Measurements from ENCODE around the gene FHIP1B.

FHIP1B gene

GRCh38 chr11:6202041-6202440, 32.4 kb downstream of the FHIP1B start:
- Histone ChIP-seq H3K9me3 (ENCODE audit: control insufficient read depth, insufficient read depth, low read length) (no peaks in the 10 kb centered on the region), H3K4me1 (ENCODE audit: control insufficient read depth, low read length) (no peaks in the 10 kb centered on the region), H3K36me3 (ENCODE audit: control insufficient read depth, low read length) (0 out of 2 replicates have a peak, but pooled peaks cover 3% of the 10 kb centered on the region), H3K9me2 (replicated peaks; ENCODE audit: control insufficient read depth, low read length) (no peaks in the 10 kb centered on the region), H3K4me3 (ENCODE audit: low read length) (no peak overlapping the region), H3K27ac (ENCODE audit: low read depth, low read length) (no peak overlapping the region), H3K4me2 (ENCODE audit: low read length) (no peak overlapping the region), H3K79me2 (ENCODE audit: control insufficient read depth, low read length) (no peaks in the 10 kb centered on the region), H3F3A (ENCODE audit: control insufficient read depth, insufficient read depth) (no peaks in the 10 kb centered on the region), H3K27me3 (ENCODE audit: control insufficient read depth, low read length) (no peaks in the 10 kb centered on the region), H4K20me1 (ENCODE audit: control insufficient read depth, insufficient read depth, low read depth, low read length) (no peaks in the 10 kb centered on the region)
- no peak for TF ChIP-seq CTCF (IDR thresholded peaks at IDR 0.05; ENCODE audit: low read depth, low read length, poor library complexity, severe bottlenecking)
- no peak for TF ChIP-seq EZH2phosphoT487 (IDR thresholded peaks at IDR 0.05; ENCODE audit: borderline replicate concordance, low read length)

GRCh38 chr11:6201481-6201880, 33.0 kb downstream of the FHIP1B start:
- Histone ChIP-seq H3K4me3 (ENCODE audit: low read length) (no peak overlapping the region), H3K36me3 (ENCODE audit: control insufficient read depth, low read length) (0 out of 2 replicates have a peak, but pooled peaks cover 3% of the 10 kb centered on the region), H3K27ac (ENCODE audit: low read depth, low read length) (no peak overlapping the region), H3K79me2 (ENCODE audit: control insufficient read depth, low read length) (no peaks in the 10 kb centered on the region), H3K9me3 (ENCODE audit: control insufficient read depth, insufficient read depth, low read length) (no peaks in the 10 kb centered on the region), H3K27me3 (ENCODE audit: control insufficient read depth, low read length) (no peaks in the 10 kb centered on the region), H3F3A (ENCODE audit: control insufficient read depth, insufficient read depth) (no peaks in the 10 kb centered on the region), H3K4me1 (ENCODE audit: control insufficient read depth, low read length) (no peaks in the 10 kb centered on the region), H3K9me2 (replicated peaks; ENCODE audit: control insufficient read depth, low read length) (no peaks in the 10 kb centered on the region), H4K20me1 (ENCODE audit: control insufficient read depth, insufficient read depth, low read depth, low read length) (no peaks in the 10 kb centered on the region), H3K4me2 (ENCODE audit: low read length) (no peak overlapping the region)
- TF ChIP-seq EZH2phosphoT487 (IDR thresholded peaks at IDR 0.05; ENCODE audit: borderline replicate concordance, low read length) = no peak
- TF ChIP-seq CTCF (IDR thresholded peaks at IDR 0.05; ENCODE audit: low read depth, low read length, poor library complexity, severe bottlenecking) = no peak

- no peaks in the 10 kb centered on the region for H3K9me3 ChIP-seq (ENCODE audit: control insufficient read depth, insufficient read depth, low read length)
- H3K79me2 ChIP-seq (ENCODE audit: control insufficient read depth, low read length) = no peaks in the 10 kb centered on the region
- H3K4me3 ChIP-seq (ENCODE audit: low read length) = no peak overlapping the region
- no peaks in the 10 kb centered on the region for H4K20me1 ChIP-seq (ENCODE audit: control insufficient read depth, insufficient read depth, low read depth, low read length)
- 0 out of 2 replicates have a peak, but pooled peaks cover 3% of the 10 kb centered on the region for H3K36me3 ChIP-seq (ENCODE audit: control insufficient read depth, low read length)
- H3F3A ChIP-seq (ENCODE audit: control insufficient read depth, insufficient read depth) = no peaks in the 10 kb centered on the region
- peaks cover 3% of the 10 kb centered on the region for H3K27me3 ChIP-seq (ENCODE audit: control insufficient read depth, low read length)
- no peak overlapping the region for H3K27ac ChIP-seq (ENCODE audit: low read depth, low read length)
- H3K9me2 ChIP-seq (replicated peaks; ENCODE audit: control insufficient read depth, low read length) = no peaks in the 10 kb centered on the region
- no peaks in the 10 kb centered on the region for H3K4me1 ChIP-seq (ENCODE audit: control insufficient read depth, low read length)
- no peak for TF ChIP-seq CTCF (IDR thresholded peaks at IDR 0.05; ENCODE audit: low read depth, low read length, poor library complexity, severe bottlenecking)
- H3K4me2 ChIP-seq (ENCODE audit: low read length) = no peak overlapping the region
Observed at GRCh38 chr11:6200975-6201374, 33.5 kb downstream of the FHIP1B start.
